Osteoblast (primary cell): Measurements from ENCODE around the gene POU2F3. TPM values are rescaled to one million over a fixed set of nuclear protein-coding genes. Genes with fewer than 3 reads are reported as not detected.

Experiments
- DNase-seq: peaks from one replicate; pipeline ENCODE4 v3.0.0; 2011; ENCODE audit warnings: low spot score, mixed read lengths; ENCODE audit not compliant: insufficient read length; ENCODE audit errors: missing footprints
- H2AFZ ChIP-seq: 2 replicates; pipeline ENCODE4 v1.6.0; 2011; ENCODE audit warnings: mild to moderate bottlenecking, low read length
- H3K27ac ChIP-seq: 2 replicates; pipeline ENCODE4 v1.5.1; 2011; ENCODE audit warnings: mild to moderate bottlenecking, low read depth, low read length, moderate library complexity
- H3K27me3 ChIP-seq: 2 replicates; pipeline ENCODE4 v1.6.0; 2012; ENCODE audit warnings: mild to moderate bottlenecking, control low read depth, inconsistent platforms, low read length, moderate library complexity; ENCODE audit not compliant: insufficient read depth
- H3K36me3 ChIP-seq: 2 replicates; pipeline ENCODE4 v1.5.1; 2011; ENCODE audit warnings: mild to moderate bottlenecking, low read length, control low read depth, moderate library complexity; ENCODE audit not compliant: insufficient read depth
- H3K4me1 ChIP-seq: 2 replicates; pipeline ENCODE4 v1.5.1; 2011; ENCODE audit warnings: mild to moderate bottlenecking, low read length, control low read depth, moderate library complexity; ENCODE audit not compliant: insufficient read depth
- H3K4me2 ChIP-seq: 2 replicates; pipeline ENCODE4 v1.6.0; 2011; ENCODE audit warnings: mild to moderate bottlenecking, low read length; ENCODE audit not compliant: insufficient read depth
- H3K4me3 ChIP-seq: fragments of 200-600 bp; sonication (generic); 3 replicates; pipeline ENCODE4 v1.5.1; 2012; ENCODE audit warnings: mild to moderate bottlenecking, low read length, inconsistent platforms; ENCODE audit not compliant: insufficient read depth
- H3K79me2 ChIP-seq: 2 replicates; pipeline ENCODE4 v1.6.0; 2012; ENCODE audit warnings: mild to moderate bottlenecking, low read length, control low read depth, inconsistent platforms; ENCODE audit not compliant: insufficient read depth
- H3K9me3 ChIP-seq: 2 replicates; pipeline ENCODE4 v1.5.1; 2011; ENCODE audit warnings: low read depth, low read length, control low read depth
- H4K20me1 ChIP-seq: 2 replicates; pipeline ENCODE4 v1.6.0; 2012; ENCODE audit warnings: mild to moderate bottlenecking, low read length, control low read depth; ENCODE audit not compliant: insufficient read depth
- CTCF ChIP-seq: IDR thresholded peaks from 2 replicates; pipeline ENCODE4 v1.5.1; 2011; ENCODE audit warnings: mild to moderate bottlenecking, low read depth, low read length, moderate library complexity; ENCODE audit errors: extremely low read depth
- total RNA-seq: library from RNA; depleted of rRNA; stranded (reverse); fragments of >200 nt; gene quantifications from 2 replicates; pipeline ENCODE4 v1.2.3, GENCODE V29; 2012

Gene POU2F3
- total RNA-seq, 1 donor: under 0.01 TPM

- Histone ChIP-seq H3K4me2 (peak overlapping the region; percentile 91), H3K4me3 (peak overlapping the region; percentile 97), H4K20me1 (peaks cover 57% of the 10 kb centered on the region), H3K9me3 (no peaks in the 10 kb centered on the region), H3K36me3 (no peaks in the 10 kb centered on the region), H3K79me2 (peaks cover 68% of the 10 kb centered on the region), H3K27ac (peak overlapping the region; percentile 89), H2AFZ (no peak overlapping the region), H3K4me1 (peaks cover 44% of the 10 kb centered on the region), H3K27me3 (no peaks in the 10 kb centered on the region)
- peak; percentile 69 for DNase-seq
- TF ChIP-seq CTCF: no peak
Measured at GRCh38 chr11:120338107-120338933, 98.4 kb downstream of the POU2F3 start.

DNA sequence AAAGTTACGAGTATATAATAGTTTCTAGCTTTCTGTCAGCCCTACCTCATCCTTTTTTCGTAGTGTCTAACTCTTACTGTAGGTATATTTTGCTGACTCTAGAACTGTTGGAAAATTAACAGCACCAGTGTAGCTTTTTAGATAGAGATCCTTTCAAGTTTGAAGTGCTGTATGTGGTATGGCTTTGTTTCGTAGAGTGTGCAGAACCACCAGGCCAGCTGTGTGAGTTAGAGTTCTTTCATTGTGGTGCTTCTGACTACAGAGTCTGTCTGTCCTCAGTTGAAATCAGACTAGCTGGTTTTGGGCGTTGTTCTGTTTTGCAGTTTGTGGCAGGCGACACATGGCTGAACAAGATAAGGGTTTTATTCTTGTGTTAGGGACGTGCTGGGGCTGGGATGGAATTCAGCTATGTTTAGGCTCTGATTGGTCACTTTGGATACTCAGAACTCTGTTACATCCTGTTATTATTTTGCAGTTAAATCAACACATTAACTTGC is 99.5 kb downstream of the POU2F3 start:
- peak overlapping the region; percentile 64 for H3K4me3 ChIP-seq
- H3K36me3 ChIP-seq: no peaks in the 10 kb centered on the region
- peaks cover 78% of the 10 kb centered on the region for H3K79me2 ChIP-seq
- DNase-seq: peak; percentile 92
- peaks cover 46% of the 10 kb centered on the region for H3K4me1 ChIP-seq
- H3K4me2 ChIP-seq: peak overlapping the region; percentile 91
- peaks cover 68% of the 10 kb centered on the region for H4K20me1 ChIP-seq
- no peak overlapping the region for H2AFZ ChIP-seq
- no peaks in the 10 kb centered on the region for H3K27me3 ChIP-seq
- no peak for TF ChIP-seq CTCF
- H3K9me3 ChIP-seq: no peaks in the 10 kb centered on the region
- H3K27ac ChIP-seq: no peak overlapping the region

GRCh38 chr11:120340529-120340928 is 100.6 kb downstream of the POU2F3 start:
- Histone ChIP-seq H3K27me3 (no peaks in the 10 kb centered on the region), H3K4me3 (no peak overlapping the region), H3K27ac (no peak overlapping the region), H4K20me1 (peaks cover 77% of the 10 kb centered on the region), H3K36me3 (no peaks in the 10 kb centered on the region), H3K79me2 (peaks cover 86% of the 10 kb centered on the region), H3K4me1 (peaks cover 43% of the 10 kb centered on the region), H2AFZ (no peak overlapping the region), H3K9me3 (no peaks in the 10 kb centered on the region), H3K4me2 (peak overlapping the region; percentile 91)
- no peak for DNase-seq
- TF ChIP-seq CTCF: no peak

- H3K4me3 ChIP-seq: no peak overlapping the region
- no peak overlapping the region for H3K27ac ChIP-seq
- H3K79me2 ChIP-seq: peaks cover 94% of the 10 kb centered on the region
- no peak overlapping the region for H2AFZ ChIP-seq
- TF ChIP-seq CTCF: no peak
- H3K4me2 ChIP-seq: no peak overlapping the region
- H3K36me3 ChIP-seq: no peaks in the 10 kb centered on the region
- no peak for DNase-seq
- H3K27me3 ChIP-seq: no peaks in the 10 kb centered on the region
- no peaks in the 10 kb centered on the region for H3K9me3 ChIP-seq
- H3K4me1 ChIP-seq: peaks cover 53% of the 10 kb centered on the region
- H4K20me1 ChIP-seq: peaks cover 86% of the 10 kb centered on the region
Measured at GRCh38 chr11:120342226-120342625, 102.3 kb downstream of the POU2F3 start.
